Neural crest cell (in vitro differentiated cells): ENCODE data around the gene MLST8. TPM values are rescaled to one million over a fixed set of nuclear protein-coding genes. Genes with fewer than 3 reads are reported as not detected.

Experiments used
- DNase-seq: peaks from one replicate; pipeline ENCODE4 v3.0.0; 2021; ENCODE audit warnings: low read depth, mixed read lengths, low spot score
- H3K27ac Mint-ChIP-seq: one replicate; pipeline ENCODE4 v1.8.0; 2021; ENCODE audit warnings: mild to moderate bottlenecking, mixed read lengths; ENCODE audit not compliant: unreplicated experiment
- H3K27me3 Mint-ChIP-seq: 2 replicates; pipeline ENCODE4 v1.8.0; 2021; ENCODE audit warnings: low read depth, mild to moderate bottlenecking, mixed read lengths
- H3K36me3 Mint-ChIP-seq: 2 replicates; pipeline ENCODE4 v1.8.0; 2021; ENCODE audit warnings: low read depth, mild to moderate bottlenecking, mixed read lengths
- H3K4me1 Mint-ChIP-seq: 2 replicates; pipeline ENCODE4 v1.8.0; 2021; ENCODE audit warnings: mixed read lengths
- H3K4me3 Mint-ChIP-seq: one replicate; pipeline ENCODE4 v1.8.0; 2021; ENCODE audit warnings: mild to moderate bottlenecking, mixed read lengths
- H3K9me3 Mint-ChIP-seq: 2 replicates; pipeline ENCODE4 v1.8.0; 2021; ENCODE audit warnings: mixed read lengths
- total RNA-seq: library from RNA; stranded (reverse); gene quantifications from 2 replicates; pipeline ENCODE4 v1.2.1, GENCODE V29; 2021
- TF ChIP-seq, protein P1 (sequence below): fragments of 200-600 bp; sonication (generic); conservative IDR thresholded peaks from 2 replicates; pipeline ENCODE4 v1.5.0; 2021; ENCODE audit warnings: antibody characterized with exemption, mild to moderate bottlenecking

MLST8 gene
- total RNA-seq, 1 donor from 2014 or later: 68.1 TPM

- Mint-ChIP-seq H3K4me1 (no peaks in the 10 kb centered on the region), H3K27me3 (no peaks in the 10 kb centered on the region), H3K9me3 (no peaks in the 10 kb centered on the region), H3K36me3 (peaks cover 2% of the 10 kb centered on the region), H3K27ac (no peak overlapping the region), H3K4me3 (no peak overlapping the region)
- TF ChIP-seq, protein P1, sequence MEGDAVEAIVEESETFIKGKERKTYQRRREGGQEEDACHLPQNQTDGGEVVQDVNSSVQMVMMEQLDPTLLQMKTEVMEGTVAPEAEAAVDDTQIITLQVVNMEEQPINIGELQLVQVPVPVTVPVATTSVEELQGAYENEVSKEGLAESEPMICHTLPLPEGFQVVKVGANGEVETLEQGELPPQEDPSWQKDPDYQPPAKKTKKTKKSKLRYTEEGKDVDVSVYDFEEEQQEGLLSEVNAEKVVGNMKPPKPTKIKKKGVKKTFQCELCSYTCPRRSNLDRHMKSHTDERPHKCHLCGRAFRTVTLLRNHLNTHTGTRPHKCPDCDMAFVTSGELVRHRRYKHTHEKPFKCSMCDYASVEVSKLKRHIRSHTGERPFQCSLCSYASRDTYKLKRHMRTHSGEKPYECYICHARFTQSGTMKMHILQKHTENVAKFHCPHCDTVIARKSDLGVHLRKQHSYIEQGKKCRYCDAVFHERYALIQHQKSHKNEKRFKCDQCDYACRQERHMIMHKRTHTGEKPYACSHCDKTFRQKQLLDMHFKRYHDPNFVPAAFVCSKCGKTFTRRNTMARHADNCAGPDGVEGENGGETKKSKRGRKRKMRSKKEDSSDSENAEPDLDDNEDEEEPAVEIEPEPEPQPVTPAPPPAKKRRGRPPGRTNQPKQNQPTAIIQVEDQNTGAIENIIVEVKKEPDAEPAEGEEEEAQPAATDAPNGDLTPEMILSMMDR: no peak
- no peak for DNase-seq
Observed at GRCh38 chr16:2170587-2171435, 34.4 kb upstream of the MLST8 start.

DNA sequence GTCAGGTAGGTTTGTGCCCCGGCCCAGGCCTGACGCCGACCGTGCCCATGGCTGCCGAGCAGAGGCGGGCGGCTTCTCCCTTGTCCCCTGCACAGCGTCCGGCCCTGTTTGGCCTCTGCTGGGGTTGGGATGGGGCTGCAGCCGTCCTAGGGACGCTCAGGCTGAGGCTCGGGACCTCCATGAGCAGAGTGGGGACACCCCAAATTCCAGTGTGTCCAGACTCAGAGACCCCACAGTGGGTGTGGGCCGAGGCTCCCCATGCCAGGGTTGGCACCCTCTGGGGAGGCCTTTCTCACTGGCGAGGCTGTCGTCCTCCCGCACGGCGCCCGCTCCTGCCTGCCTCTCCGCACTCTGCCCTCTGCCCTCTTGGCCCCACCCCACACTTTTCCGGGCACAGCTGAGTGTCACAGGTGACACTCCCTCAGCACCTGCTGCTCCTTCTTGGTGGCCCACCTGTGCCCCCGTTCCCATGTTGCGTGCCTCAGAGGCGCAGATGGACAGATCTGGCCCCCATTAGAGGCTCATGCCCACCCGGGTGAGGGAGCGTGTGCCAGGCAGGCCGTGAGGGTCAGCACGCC is 33.6 kb upstream of the MLST8 start:
- no peak for DNase-seq
- no peak overlapping the region for H3K27ac Mint-ChIP-seq
- H3K36me3 Mint-ChIP-seq: peaks cover 2% of the 10 kb centered on the region
- H3K4me1 Mint-ChIP-seq: no peaks in the 10 kb centered on the region
- TF ChIP-seq, protein P1: no peak
- H3K9me3 Mint-ChIP-seq: no peaks in the 10 kb centered on the region
- no peaks in the 10 kb centered on the region for H3K27me3 Mint-ChIP-seq
- no peak overlapping the region for H3K4me3 Mint-ChIP-seq

DNA sequence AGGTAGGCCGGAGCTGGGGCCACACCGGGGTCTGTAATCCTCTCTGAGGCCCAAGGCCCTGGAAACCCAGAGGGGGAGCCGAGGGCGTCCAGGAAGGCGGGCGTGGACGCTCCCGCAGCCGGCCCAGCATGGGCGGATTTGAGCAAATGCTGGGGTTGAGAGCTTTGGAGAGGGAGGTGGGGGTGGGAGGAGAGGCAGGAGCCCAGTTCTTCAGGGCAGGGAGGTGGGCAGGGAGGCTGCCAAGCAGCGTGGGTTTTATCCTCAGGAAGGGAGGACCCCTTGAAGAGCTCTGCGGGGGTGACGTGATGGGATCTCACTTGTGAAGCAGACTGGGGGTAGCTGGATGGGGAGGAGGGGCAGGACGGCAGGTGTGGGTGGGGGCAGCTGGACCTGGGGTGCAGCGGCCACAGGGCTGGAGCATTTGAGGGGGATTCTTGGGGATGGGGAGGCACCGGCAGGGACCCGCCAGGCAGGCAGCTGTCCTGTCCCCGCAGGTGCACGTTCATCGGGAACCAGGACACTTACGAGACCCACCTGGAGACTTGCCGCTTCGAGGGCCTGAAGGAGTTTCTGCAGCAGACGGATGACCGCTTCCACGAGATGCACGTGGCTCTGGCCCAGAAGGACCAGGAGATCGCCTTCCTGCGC is 32.4 kb upstream of the MLST8 start:
- no peak for DNase-seq
- peaks cover 2% of the 10 kb centered on the region for H3K36me3 Mint-ChIP-seq
- no peaks in the 10 kb centered on the region for H3K27me3 Mint-ChIP-seq
- no peaks in the 10 kb centered on the region for H3K9me3 Mint-ChIP-seq
- H3K4me1 Mint-ChIP-seq: no peaks in the 10 kb centered on the region
- H3K27ac Mint-ChIP-seq: no peak overlapping the region
- TF ChIP-seq, protein P1: no peak
- H3K4me3 Mint-ChIP-seq: no peak overlapping the region

DNA sequence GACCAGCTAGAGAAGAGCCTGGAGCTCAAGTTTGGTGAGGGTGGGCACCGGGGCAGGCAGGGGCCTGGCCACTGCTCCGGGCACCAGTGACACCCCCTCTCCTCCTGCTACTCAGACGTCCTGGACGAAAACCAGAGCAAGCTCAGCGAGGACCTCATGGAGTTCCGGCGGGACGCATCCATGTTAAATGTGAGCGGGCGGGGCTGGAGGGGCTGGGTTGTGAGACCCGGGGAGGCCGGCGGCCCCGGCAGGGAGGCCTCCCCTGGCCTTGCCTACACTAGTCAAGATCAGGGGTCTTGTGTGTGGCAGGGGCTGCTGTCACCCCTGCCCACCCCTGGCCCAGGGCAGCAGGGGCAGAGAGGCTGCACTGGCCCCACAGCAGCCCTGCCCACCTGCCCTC is 31.9 kb upstream of the MLST8 start:
- Mint-ChIP-seq H3K9me3 (no peaks in the 10 kb centered on the region), H3K27me3 (no peaks in the 10 kb centered on the region), H3K4me3 (no peak overlapping the region), H3K36me3 (no peaks in the 10 kb centered on the region), H3K27ac (no peak overlapping the region), H3K4me1 (no peaks in the 10 kb centered on the region)
- TF ChIP-seq, protein P1: no peak
- no peak for DNase-seq

- DNase-seq: no peak
- TF ChIP-seq, protein P1: no peak
- no peaks in the 10 kb centered on the region for H3K27me3 Mint-ChIP-seq
- H3K4me3 Mint-ChIP-seq: no peak overlapping the region
- H3K36me3 Mint-ChIP-seq: no peaks in the 10 kb centered on the region
- no peak overlapping the region for H3K27ac Mint-ChIP-seq
- no peaks in the 10 kb centered on the region for H3K4me1 Mint-ChIP-seq
- H3K9me3 Mint-ChIP-seq: no peaks in the 10 kb centered on the region
Observed at GRCh38 chr16:2173916-2174315, 31.3 kb upstream of the MLST8 start.
